Cardiac fibroblast (primary cell): ENCODE results near the gene TLX2.

Experiments
- DNase-seq, 2 donors: peaks; one replicate each; pipeline versions ENCODE4 v3.0.0 to v3.0.0-alpha.2; 2010; ENCODE audit warnings: low read depth in 2 of 2
- H3K4me3 ChIP-seq, 2 donors: replicated peaks in 1 of 2; 1 replicate in 1 of 2; 2 replicates in 1 of 2; pipeline ENCODE4 v1.5.1; 2011; ENCODE audit warnings: low read depth in 2 of 2, low read length in 2 of 2, mild to moderate bottlenecking in 2 of 2, moderate library complexity in 1 of 2
- CTCF ChIP-seq: IDR thresholded peaks from one replicate; pipeline ENCODE4 v1.5.1; 2011; ENCODE audit warnings: low read depth, mild to moderate bottlenecking, low read length, inconsistent platforms

TLX2 gene

DNA sequence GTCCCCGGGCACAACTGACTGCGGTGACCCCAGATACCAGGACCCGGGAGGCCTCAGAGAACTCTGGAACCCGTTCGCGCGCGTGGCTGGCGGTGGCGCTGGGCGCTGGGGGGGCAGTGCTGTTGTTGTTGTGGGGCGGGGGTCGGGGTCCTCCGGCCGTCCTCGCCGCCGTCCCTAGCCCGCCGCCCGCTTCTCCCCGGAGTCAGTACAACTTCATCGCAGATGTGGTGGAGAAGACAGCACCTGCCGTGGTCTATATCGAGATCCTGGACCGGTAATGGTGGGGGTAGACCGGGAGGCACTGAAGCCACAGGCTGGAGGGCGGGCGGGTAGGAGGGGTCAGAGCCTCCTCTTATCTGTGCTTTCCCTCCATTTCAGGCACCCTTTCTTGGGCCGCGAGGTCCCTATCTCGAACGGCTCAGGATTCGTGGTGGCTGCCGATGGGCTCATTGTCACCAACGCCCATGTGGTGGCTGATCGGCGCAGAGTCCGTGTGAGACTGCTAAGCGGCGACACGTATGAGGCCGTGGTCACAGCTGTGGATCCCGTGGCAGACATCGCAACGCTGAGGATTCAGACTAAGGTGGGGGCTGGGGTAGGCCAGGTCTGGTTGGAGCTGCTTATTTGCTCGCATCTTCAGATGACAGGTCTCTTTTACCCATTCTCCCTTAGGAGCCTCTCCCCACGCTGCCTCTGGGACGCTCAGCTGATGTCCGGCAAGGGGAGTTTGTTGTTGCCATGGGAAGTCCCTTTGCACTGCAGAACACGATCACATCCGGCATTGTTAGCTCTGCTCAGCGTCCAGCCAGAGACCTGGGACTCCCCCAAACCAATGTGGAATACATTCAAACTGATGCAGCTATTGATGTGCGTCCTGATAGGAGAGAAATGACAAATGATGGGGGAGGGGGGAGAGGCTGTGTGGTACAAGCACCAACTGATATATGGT, 16.3 kb downstream of the TLX2 start:
- peak; percentile 45 to 70 for DNase-seq
- TF ChIP-seq CTCF = no peak
- peak overlapping the region; percentile 98 to 99 for H3K4me3 ChIP-seq

- H3K4me3 ChIP-seq = no peak overlapping the region
- DNase-seq = no peak
- TF ChIP-seq CTCF = no peak
These were observed 17.4 kb downstream of the TLX2 start for GRCh38 chr2:74531666-74532065.

DNA sequence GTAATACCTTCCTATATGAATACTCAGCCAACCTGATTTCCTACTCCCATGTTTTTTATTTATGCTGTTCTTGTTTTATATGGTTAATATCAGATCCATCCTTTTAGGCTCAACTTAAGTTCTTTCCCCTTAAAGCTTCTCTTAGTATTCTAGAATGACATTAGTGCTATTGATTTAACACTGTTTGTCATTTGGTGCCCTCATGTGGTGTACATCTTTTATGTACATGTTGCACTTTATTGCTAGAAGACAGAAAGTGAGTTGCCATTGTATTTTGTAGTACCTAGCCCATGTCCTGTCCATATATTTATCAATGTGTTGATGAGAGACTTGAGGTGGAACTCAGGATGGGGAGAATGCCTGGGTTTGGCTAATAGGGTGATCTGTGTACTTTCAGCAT, 18.0 kb downstream of the TLX2 start:
- DNase-seq = peak; percentile 66 to 71
- no peak overlapping the region for H3K4me3 ChIP-seq
- peak; percentile 12 for TF ChIP-seq CTCF

- DNase-seq = no peak
- no peak for TF ChIP-seq CTCF
- no peak overlapping the region for H3K4me3 ChIP-seq
These were observed 19.2 kb downstream of the TLX2 start for GRCh38 chr2:74533464-74533863.

DNA sequence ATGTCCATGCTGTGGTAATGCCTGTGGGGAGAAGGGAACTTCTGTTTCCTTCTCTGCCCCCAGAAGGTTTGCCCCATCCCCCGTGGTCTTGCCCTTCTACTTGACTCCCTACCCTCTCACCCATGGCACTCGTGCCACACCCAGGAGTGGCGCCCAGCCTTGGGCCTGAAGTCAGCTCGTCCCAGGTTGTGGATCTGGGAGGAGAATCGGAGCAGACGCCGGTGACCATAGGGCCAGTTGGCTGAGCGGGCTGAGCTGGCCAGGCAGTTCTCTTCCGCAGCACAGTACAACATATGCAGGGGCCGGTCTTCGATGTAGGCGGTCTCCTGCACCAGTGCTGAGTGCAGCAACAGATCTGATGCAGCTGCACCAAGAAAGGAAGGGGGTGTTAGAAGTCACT, 20.2 kb downstream of the TLX2 start:
- TF ChIP-seq CTCF = no peak
- DNase-seq = no peak
- H3K4me3 ChIP-seq = no peak overlapping the region

- H3K4me3 ChIP-seq = no peak overlapping the region
- no peak for TF ChIP-seq CTCF
These were observed 21.3 kb downstream of the TLX2 start for GRCh38 chr2:74535440-74535965.

More at GRCh38 chr2:74535440-74535965, 21.3 kb downstream of the TLX2 start:
- no peak for DNase-seq
